ENCODE data around the gene FNDC11.

The FNDC11 gene

GRCh38 chr20:63599396-63600050 lies 45.6 kb downstream of the FNDC11 start:
- DNase-seq (ENCODE audit: low spot score): no peak

GRCh38 chr20:63601679-63602078 lies 47.7 kb downstream of the FNDC11 start:
- peak; percentile 22 for DNase-seq (ENCODE audit: low spot score)

DNA sequence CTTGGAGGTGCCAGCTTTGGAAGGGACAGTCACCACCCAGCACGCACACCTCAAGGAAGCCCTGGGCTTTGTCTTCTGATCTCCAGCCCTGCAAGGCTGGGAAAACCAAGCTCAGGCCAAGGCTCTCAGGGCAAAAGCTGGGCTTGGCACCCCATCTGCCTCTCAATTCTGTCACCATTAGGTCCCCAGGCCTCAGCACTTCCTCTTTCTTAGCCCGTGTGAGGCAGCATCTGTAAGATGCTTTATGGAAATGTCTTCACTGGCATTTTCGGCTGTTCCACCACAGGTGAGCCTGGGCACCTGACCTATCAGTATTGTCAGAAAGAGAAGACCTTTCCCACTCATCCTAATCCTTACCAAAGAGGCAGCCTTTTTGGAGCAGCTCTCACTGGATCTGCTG lies 48.4 kb downstream of the FNDC11 start:
- DNase-seq (ENCODE audit: low spot score): no peak
